Measurements from ENCODE around the gene FNDC11. TPM values are rescaled to one million over a fixed set of nuclear protein-coding genes. Genes with fewer than 3 reads are reported as not detected.
A peak's percentile ranks its signal among the peaks of the same experiment; 100 is the strongest.

The FNDC11 gene
- total and polyA plus RNA-seq, 2 of the 13 experiments (the other 11 are each of a cell fraction or from before 2014, with no cell fraction given), result 0.07 TPM; not detected in 1

GRCh38 chr20:63520934-63521601 is 32.9 kb upstream of the FNDC11 start (continued):
- no peak for TF ChIP-seq ZNF24 (IDR thresholded peaks at IDR 0.05)
- 0 out of 2 replicates have a peak, but pooled peaks have one; percentile 11 for TF ChIP-seq MXD4 (CRISPR knock-in tag; IDR thresholded peaks at IDR 0.05)
- TF ChIP-seq EZH2 (conservative IDR thresholded peaks at IDR 0.05; ENCODE audit: low read depth, low read length), result no peak
- TF ChIP-seq ATM (IDR thresholded peaks at IDR 0.05; ENCODE audit: borderline replicate concordance), result no peak
- no peak for TF ChIP-seq FOSL1 (CRISPR knock-in tag; IDR thresholded peaks at IDR 0.05; ENCODE audit: borderline replicate concordance)
- 0 out of 2 replicates have a peak, but pooled peaks have one; percentile 27 for TF ChIP-seq LBX2 (CRISPR knock-in tag; IDR thresholded peaks at IDR 0.05; ENCODE audit: borderline replicate concordance)
- TF ChIP-seq ZNF709 (CRISPR knock-in tag; IDR thresholded peaks at IDR 0.05), result no peak
- no peak for TF ChIP-seq JUN (CRISPR knock-in tag; IDR thresholded peaks at IDR 0.05)
- no peak for TF ChIP-seq ZNF652 (CRISPR knock-in tag; IDR thresholded peaks at IDR 0.05; ENCODE audit: borderline replicate concordance, low read depth)
- TF ChIP-seq ZNF503 (CRISPR knock-in tag; IDR thresholded peaks at IDR 0.05), result no peak
- no peak for TF ChIP-seq ZNF451 (CRISPR knock-in tag; IDR thresholded peaks at IDR 0.05)
- TF ChIP-seq HES4 (CRISPR knock-in tag; IDR thresholded peaks at IDR 0.05; ENCODE audit: borderline replicate concordance), result peak; percentile 7; the same call in 1 of the 2 replicates
- peak; percentile 38; the same call in 1 of the 2 replicates for TF ChIP-seq YEATS4 (CRISPR knock-in tag; IDR thresholded peaks at IDR 0.05; ENCODE audit: borderline replicate concordance)
- TF ChIP-seq FUBP1 (CRISPR knock-in tag; IDR thresholded peaks at IDR 0.05; ENCODE audit: borderline replicate concordance), result no peak
- 0 out of 4 replicates have a peak, but pooled peaks of 1 of the 2 experiments have one; percentile 14 for TF ChIP-seq POLR2A (IDR thresholded peaks at IDR 0.05; ENCODE audit: insufficient read depth in 1 of 2, low read depth in 2 of 2, low read length in 2 of 2)
- no peak for TF ChIP-seq HDAC6 (IDR thresholded peaks at IDR 0.05; ENCODE audit: low read depth, low read length)
- peak; percentile 59 for TF ChIP-seq AGO2 (optimal IDR thresholded peaks at IDR 0.05; ENCODE audit: low read depth, low read length)
- no peak for TF ChIP-seq TGIF2 (CRISPR knock-in tag; IDR thresholded peaks at IDR 0.05)
- TF ChIP-seq ZNF530 (CRISPR knock-in tag; IDR thresholded peaks at IDR 0.05; ENCODE audit: low read depth), result no peak
- no peak for TF ChIP-seq PBX2 (CRISPR knock-in tag; IDR thresholded peaks at IDR 0.05)
- TF ChIP-seq RFXAP (CRISPR knock-in tag; IDR thresholded peaks at IDR 0.05; ENCODE audit: borderline replicate concordance), result peak; percentile 14; the same call in 1 of the 2 replicates
- TF ChIP-seq ZNF816 (CRISPR knock-in tag; IDR thresholded peaks at IDR 0.05; ENCODE audit: borderline replicate concordance), result no peak
- no peak for TF ChIP-seq KDM5A (IDR thresholded peaks at IDR 0.05; ENCODE audit: borderline replicate concordance, low read length)
- TF ChIP-seq ZBTB7B (CRISPR knock-in tag; IDR thresholded peaks at IDR 0.05), result 0 out of 2 replicates have a peak, but pooled peaks have one; percentile 22
- no peak for TF ChIP-seq GPBP1L1 (CRISPR knock-in tag; IDR thresholded peaks at IDR 0.05)

All from HepG2 (cell line).